AG04449 (cell line): Measurements from ENCODE around the gene RNF183.

ENCODE experiments used
- CTCF ChIA-PET: fragments of 350-600 bp; formaldehyde crosslinking; extraction: SDS; loops from one replicate; lab custom pipeline; 2021; ENCODE audit warnings: antibody characterized with exemption; lab: Yijun Ruan, JAX
- POLR2A ChIA-PET: fragments of 400-600, 350-600 bp; formaldehyde crosslinking; extraction: SDS; loops from one replicate; lab custom pipeline; 2020; ENCODE audit warnings: antibody characterized with exemption, inconsistent platforms; lab: Yijun Ruan, JAX
- DNase-seq: peaks from one replicate; pipeline ENCODE4 v3.0.0-alpha.2; 2010; ENCODE audit warnings: low read depth, low spot score
- H3K4me3 ChIP-seq: 2 replicates; pipeline ENCODE4 v1.5.1; 2011; ENCODE audit warnings: low read depth, mild to moderate bottlenecking, control low read depth, low read length
- TF ChIP-seq, protein P1 (sequence below): IDR thresholded peaks from one replicate; pipeline ENCODE4 v1.5.1; 2011; ENCODE audit warnings: mild to moderate bottlenecking, moderate library complexity, low read length, control low read depth, inconsistent platforms; ENCODE audit not compliant: insufficient read depth; ENCODE audit errors: missing control alignments

Gene RNF183

DNA sequence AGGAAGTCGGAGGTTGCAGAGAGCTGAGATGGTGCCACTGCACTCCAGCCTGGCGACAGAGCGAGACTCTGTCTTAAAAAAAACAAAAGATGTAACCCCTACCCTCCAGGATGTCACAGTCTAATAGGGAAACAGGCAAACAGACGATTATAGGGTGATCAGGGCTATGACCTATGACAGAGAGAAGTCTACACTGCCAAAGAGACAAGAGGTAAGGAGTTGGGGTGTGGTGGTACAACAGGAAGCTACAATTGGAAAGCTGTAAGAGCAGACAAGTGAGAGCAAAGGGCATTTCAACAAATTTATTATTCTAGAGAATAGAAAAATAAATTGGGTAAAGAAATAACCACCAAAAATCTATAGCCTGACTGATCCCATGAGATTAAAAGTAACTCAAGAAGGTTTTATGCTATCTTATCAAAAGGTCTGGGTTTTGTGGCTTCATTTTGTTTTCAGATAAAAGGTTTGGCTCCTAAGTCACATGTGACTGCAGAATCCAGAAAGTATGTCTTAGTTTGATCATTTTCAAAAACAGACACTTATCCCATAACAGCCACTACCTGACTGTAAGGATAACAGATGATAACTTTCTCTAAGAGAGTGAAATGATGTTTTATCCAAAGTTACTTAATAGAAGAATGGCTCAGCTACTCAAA lies 35.1 kb downstream of the RNF183 start:
- ChIA-PET POLR2A (no interaction called here), CTCF (no interaction called here)
- TF ChIP-seq, protein P1, sequence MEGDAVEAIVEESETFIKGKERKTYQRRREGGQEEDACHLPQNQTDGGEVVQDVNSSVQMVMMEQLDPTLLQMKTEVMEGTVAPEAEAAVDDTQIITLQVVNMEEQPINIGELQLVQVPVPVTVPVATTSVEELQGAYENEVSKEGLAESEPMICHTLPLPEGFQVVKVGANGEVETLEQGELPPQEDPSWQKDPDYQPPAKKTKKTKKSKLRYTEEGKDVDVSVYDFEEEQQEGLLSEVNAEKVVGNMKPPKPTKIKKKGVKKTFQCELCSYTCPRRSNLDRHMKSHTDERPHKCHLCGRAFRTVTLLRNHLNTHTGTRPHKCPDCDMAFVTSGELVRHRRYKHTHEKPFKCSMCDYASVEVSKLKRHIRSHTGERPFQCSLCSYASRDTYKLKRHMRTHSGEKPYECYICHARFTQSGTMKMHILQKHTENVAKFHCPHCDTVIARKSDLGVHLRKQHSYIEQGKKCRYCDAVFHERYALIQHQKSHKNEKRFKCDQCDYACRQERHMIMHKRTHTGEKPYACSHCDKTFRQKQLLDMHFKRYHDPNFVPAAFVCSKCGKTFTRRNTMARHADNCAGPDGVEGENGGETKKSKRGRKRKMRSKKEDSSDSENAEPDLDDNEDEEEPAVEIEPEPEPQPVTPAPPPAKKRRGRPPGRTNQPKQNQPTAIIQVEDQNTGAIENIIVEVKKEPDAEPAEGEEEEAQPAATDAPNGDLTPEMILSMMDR = no peak
- H3K4me3 ChIP-seq = no peak overlapping the region
- no peak for DNase-seq

DNA sequence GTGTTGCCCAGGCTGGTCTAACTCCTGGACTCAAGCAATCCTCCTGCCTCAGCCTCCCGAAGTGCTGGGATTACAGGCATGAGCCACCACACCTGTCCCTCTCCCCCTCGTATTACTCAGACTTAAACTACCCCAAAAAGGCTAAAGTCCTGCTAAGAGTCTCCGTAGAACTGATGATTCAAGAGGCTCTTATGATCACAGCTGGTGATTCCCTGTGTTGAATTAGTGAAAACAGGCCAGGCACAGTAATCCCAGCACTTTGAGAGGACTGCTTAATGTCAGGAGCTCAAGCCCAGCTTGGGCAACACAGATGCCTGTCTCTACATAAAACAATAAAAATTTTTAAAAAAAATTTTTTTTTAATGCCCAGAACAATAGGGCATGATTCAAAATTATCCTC lies 37.0 kb downstream of the RNF183 start:
- ChIA-PET CTCF (interaction anchor here (3.2 kb wide), 1 partner anchor 8 kb away, joined by 16 read pairs; the partner anchor contains the start of genes CDC26 and PRPF4), POLR2A (interaction anchor here (0.7 kb wide), 1 partner anchor 24 kb away, joined by 3 read pairs; no protein-coding TSS in a partner anchor)
- TF ChIP-seq, protein P1 = no peak

DNA sequence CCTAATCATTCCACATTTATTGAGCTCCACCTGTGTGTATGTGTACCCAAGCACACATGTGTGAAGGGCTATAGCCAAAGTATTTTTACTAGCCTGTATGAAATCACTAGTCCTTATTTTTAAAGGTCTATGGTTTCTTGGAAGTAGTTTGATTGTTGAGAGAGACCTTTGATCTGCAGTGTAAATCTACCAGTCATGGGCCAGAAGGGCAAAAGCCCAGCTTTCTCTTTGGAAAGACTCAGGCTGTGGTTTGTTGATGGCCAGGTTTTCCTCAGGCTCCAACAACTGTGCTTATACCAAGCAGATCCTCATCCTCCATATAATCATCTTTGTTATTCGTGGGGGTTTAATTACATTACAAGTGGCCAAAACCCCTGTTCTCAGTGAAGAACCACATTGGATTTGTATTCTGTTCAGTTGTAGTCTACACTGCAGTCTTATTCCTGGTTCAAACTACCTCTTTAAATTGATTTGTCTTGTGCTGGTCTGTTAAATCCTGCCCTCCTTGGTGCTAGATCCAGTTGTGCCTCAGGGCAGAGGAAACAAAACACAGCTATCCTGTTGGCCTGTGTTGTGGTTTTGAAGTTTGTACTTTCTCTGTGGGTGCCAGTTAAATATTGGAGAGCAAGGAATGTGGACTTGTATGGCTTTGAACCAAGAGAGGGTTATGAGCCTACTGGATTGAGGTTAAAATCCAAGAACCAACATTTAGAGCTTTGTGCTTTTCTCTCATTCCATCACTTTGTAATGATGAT lies 41.1 kb downstream of the RNF183 start:
- TF ChIP-seq, protein P1 = no peak
- ChIA-PET POLR2A (no interaction called here), CTCF (interaction anchor here (2.5 kb wide), 1 partner anchor 12 kb away, joined by 20 read pairs; the partner anchor contains the start of genes CDC26 and PRPF4)
- no peak for DNase-seq
- no peak overlapping the region for H3K4me3 ChIP-seq

More for the DNA sequence above, 37.0 kb downstream of the RNF183 start:
- DNase-seq = no peak
- H3K4me3 ChIP-seq = no peak overlapping the region

DNA sequence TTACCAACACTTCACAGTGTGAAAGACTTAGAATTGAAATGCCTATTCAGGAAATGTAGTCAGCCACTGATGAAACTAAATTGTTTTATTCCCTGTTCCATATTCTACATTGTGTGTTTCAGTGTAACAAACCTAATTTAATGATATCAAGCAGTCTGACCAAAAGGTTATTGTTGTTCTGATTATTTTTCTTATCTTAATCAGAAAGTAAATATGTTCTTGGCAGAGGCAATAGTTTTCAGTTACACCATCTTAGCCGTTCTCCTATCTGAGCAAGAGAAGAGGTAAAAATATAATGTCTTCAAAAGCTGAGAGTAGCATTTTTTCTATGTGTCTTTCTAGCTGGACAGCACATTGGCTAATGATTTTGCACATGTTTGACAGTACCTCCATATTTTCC lies 44.9 kb downstream of the RNF183 start:
- ChIA-PET CTCF (interaction anchor here (1.5 to 3.8 kb wide), 2 partner anchors 17 to 144 kb away, joined by 3 to 20 read pairs; partner anchors contain the start of genes CDC26 and PRPF4), POLR2A (no interaction called here)

DNA sequence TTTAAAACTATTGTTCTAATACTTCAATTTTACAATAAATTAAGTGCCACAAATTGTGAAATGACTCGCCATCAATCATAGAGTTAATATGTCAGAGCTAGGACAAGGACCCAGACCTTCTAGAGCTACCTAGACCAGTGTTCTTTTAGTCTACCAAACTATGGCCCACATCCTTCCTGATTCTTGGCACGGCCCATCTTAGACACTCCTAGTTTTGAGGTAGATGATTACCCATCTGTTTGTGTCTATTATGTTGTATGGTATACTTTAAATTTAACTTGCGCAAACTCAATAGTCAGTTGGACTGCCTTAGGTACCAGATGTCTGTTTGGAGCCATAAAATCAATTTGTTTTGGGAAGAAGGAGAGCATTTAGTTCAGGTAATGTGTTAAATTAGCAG lies 45.3 kb downstream of the RNF183 start:
- TF ChIP-seq, protein P1 = no peak
- CTCF ChIA-PET = interaction anchor here (0.9 to 3.8 kb wide), 3 partner anchors 15 to 38 kb away, joined by 3 to 20 read pairs (median 4); partner anchors contain the start of genes CDC26 and PRPF4
- no peak for DNase-seq
- no peak overlapping the region for H3K4me3 ChIP-seq
- POLR2A ChIA-PET = no interaction called here

More for the DNA sequence above, 44.9 kb downstream of the RNF183 start:
- TF ChIP-seq, protein P1 = no peak
- no peak for DNase-seq
- H3K4me3 ChIP-seq = no peak overlapping the region

DNA sequence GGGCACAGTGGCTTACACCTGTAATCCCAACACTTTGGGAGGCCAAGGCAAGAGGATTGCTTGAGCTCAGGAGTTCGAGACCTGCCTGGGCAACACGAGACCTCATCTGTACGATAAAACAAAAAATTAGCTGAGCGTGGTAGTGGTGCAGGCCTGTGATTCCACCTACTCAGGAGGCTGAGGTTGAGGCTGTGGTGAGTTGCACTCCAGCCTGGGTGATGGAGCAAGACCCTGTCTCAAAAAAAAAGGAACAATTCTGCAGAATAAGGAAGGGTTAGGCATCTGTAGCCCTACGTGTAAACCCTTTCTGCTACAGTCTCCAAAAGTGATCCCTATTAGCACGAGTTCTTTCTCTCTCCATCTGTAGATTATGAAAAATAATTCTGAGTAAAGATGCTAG lies 47.7 kb downstream of the RNF183 start:
- TF ChIP-seq, protein P1 = no peak
- ChIA-PET POLR2A (interaction anchor here (0.6 kb wide), 1 partner anchor 25 kb away, joined by 3 read pairs; no protein-coding TSS in a partner anchor), CTCF (interaction anchor here (3.8 kb wide), 1 partner anchor 20 kb away, joined by 20 read pairs; the partner anchor contains the start of genes CDC26 and PRPF4)
- DNase-seq = no peak
- H3K4me3 ChIP-seq = no peak overlapping the region
